NCI-H82 treated with DMSO at 0.1 percent for 48 hours (cell line): ENCODE data around the gene MUC6.

Source experiments
- DNase-seq: peaks from one replicate; lab custom pipeline; 2025; ENCODE audit not compliant: unreplicated experiment; lab: John Stamatoyannopoulos, UW

MUC6 gene

GRCh38 chr11:1073261-1073724 lies 36.8 kb upstream of the MUC6 start:
- DNase-seq, result no peak

- no peak for DNase-seq
Measured at GRCh38 chr11:1072821-1073231, 36.3 kb upstream of the MUC6 start.

DNA sequence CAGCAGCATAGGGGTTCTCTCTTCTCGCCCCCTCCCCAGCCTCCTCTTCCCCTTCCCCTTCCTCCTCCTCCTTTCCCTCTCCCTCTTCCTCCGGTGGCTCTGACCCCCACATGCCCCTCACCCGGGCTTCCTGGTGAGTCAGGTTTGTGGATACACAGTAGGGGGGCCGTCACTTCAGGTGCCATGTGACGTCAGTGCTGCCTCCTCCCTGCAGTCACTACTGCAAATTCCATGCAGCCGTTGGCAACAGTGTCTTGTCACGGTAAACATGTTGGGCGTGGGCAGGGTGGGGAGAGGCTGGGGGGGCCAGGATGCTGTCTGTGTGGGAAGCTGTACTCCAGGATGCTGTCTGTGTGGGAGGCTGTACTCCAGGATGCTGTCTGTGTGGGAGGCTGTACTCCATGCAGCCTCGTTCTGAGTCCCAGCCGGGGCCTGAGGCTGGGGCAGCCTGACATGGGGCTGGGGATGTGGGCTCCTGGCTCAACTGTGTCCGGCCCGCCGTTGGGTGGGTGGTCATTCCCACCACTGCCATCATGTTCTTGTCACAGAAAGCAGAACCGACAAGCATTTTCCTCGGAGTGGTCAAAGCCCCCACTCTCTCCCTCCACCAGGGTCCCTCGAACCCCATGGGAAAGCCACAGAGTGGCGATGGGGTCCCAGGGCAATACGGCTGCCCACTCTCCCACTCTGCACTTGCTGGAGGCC lies 35.8 kb upstream of the MUC6 start:
- DNase-seq, result no peak

GRCh38 chr11:1071571-1072115 lies 35.1 kb upstream of the MUC6 start:
- DNase-seq, result no peak

DNA sequence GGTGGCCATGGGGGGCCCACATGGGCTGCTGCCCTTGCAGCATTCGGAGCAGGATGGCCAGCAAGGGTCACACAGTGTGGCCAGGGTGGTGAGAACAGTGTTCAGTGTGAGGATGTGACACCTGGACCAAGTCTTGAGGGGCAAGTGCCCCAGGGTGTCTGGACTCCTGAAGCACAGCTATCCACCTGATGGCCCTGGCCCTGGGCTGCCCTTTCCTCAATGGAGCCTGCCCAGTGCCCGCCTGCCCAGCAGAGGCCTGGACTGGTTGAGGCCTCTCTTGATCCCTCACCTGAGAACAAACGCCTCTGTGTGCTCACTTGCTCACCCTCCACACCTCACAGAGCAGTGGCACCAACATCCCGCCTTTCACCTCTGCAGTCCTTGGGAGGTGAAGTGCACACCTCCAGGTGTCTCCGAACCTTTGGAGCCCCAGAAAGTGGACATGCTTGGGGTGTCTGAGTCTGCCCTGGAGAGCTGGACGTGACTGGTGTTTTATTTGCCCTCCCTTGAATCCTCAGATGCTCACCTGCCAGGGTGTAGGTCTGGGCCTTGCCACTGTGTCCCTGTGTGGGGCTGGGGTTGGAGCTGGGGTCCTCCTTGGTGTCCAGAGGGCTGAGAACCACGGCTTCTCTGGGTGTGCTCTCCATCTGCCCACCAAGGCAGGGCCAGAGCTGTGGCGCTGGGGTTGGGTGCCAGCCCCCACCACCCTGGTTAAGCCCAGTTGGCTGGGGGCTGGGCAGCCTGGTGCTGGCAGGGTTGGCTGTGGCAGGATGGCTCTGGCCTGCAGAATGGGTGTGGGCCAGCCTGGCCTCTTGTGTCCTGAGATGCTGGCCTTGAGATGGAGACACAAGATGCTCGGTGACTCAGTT lies 34.3 kb upstream of the MUC6 start:
- DNase-seq, result no peak

GRCh38 chr11:1069740-1070139 lies 33.2 kb upstream of the MUC6 start:
- DNase-seq, result no peak

GRCh38 chr11:1067812-1068496 lies 31.4 kb upstream of the MUC6 start:
- DNase-seq, result no peak

DNA sequence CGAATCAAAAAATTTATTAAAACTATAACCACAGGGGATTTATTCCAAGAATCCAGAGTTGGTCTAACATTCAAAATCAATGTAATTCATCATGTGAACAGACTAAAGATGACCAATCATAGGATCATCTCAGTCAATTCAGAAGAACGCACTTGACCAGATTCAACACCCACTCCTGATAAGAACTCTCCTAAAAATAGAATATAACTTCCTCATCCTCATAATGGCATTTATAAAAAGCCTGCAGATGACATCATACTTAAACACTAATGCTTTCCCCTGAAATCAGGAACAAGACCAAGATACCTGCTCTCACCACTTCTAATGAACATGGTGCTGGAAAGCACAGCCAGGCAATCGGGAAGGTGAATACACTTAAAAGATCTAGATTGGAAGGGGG lies 27.6 kb upstream of the MUC6 start:
- DNase-seq, result no peak

- DNase-seq, result no peak
Measured at GRCh38 chr11:1062075-1062820, 25.7 kb upstream of the MUC6 start.

- DNase-seq, result no peak
Measured at GRCh38 chr11:1060852-1061616, 24.5 kb upstream of the MUC6 start.

- DNase-seq, result no peak
Measured at GRCh38 chr11:1060410-1060809, 23.9 kb upstream of the MUC6 start.

DNA sequence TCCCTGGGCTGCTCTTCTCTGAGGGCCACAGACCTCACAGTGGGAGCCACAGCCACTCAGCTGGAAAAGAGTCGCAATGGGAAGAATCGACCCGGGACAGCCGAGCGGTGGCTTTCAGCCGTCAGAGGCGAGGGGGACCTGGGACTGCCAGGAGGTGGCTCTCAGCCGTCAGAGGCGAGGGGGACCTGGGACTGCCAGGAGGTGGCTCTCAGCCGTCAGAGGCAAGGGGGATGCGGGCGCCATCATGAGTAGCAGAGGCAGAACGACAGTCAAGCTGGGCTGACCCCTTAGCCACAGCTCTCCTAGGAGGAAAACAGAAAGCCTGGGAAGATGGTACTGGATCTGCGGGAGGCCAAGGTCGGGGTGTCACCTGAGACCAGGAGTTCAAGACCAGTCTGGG lies 23.2 kb upstream of the MUC6 start:
- DNase-seq, result no peak

DNA sequence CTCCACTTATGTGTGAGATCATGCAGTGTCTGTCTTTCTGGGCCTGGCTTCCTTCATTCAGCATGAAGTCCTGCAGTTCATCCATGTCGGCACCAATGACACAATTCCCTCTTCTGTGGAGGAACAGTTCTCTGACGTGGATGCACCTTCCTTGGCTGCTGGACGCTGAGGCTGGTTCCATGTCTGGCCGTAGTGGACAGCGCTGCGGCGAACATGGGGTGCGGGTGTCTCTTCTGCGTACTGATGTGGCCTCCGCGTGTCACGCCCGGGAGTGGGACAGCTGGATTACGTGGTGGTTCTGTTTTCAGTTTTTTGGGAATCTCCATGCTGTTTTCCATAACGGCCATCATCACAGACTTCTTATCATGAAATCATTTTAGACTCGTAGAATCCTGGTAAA lies 21.3 kb upstream of the MUC6 start:
- no peak for DNase-seq

- DNase-seq, result no peak
Measured at GRCh38 chr11:1055990-1056771, 19.7 kb upstream of the MUC6 start.

- DNase-seq, result no peak
Measured at GRCh38 chr11:1055109-1055703, 18.7 kb upstream of the MUC6 start.

- DNase-seq, result no peak
Measured at GRCh38 chr11:1054143-1055108, 17.9 kb upstream of the MUC6 start.

DNA sequence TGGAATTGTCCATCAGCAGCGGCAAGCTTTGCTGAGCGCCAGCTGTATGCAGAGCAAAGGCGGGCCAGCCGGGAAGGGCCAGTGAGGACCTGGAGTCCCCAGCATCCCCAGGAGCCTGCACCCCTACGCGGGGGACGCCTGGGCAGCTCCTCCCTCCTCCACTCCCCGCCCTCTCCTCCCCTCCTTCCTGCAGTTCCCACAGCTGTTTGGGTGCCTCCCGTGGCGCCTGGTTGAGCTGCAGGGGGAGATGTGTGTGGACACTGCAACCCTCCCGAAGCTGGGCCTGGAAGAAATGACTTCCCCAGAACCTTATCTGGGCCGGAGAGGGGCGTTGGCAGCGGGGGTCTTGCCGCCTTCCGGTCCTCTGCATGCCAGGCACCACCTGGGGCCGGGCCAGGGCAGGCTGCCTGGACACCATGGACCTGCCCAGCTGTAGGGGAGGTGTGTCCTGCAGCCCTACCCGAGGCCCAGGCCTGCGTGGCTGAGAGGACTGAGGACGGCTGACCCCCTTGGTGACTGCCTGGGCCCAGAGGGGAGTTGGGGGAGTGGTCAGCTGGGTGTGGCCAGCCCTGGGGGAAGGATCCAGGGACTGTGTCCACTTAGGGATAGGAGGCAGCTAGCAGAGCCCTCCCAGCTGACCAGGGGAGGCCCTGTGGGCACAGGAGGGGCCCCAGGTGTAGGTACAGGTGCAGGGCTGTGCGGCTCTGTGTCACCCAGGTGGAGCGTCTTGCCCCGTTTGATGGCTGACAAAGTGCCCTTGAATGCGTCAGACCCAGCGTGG lies 16.8 kb upstream of the MUC6 start:
- DNase-seq, result no peak
